ENCODE results near the gene MMP20. TPM values are rescaled to one million over a fixed set of nuclear protein-coding genes. Genes with fewer than 3 reads are reported as not detected.

MMP20 gene
- total and polyA plus RNA-seq, 2 of the 13 experiments (the other 11 are each of a cell fraction or from before 2014, with no cell fraction given) = 0.05 TPM; not detected in 1

- ChIA-PET POLR2A (no interaction called here), CTCF (ENCODE audit: low intra/inter-chr PET ratio, low total read pairs) (no interaction called here)
- Histone ChIP-seq H3K36me3 (replicated peaks in 1 of 2; ENCODE audit: control insufficient read depth in 1 of 2, insufficient read depth in 2 of 2, low read length in 2 of 2) (no peaks in the 10 kb centered on the region), H3K4me2 (ENCODE audit: low read depth, low read length) (no peak overlapping the region), H3K4me1 (ENCODE audit: insufficient read depth, low read length) (peaks cover 65% of the 10 kb centered on the region), H3K9me3 (ENCODE audit: low read length) (no peaks in the 10 kb centered on the region), H4K20me1 (ENCODE audit: insufficient read depth, low read length) (no peaks in the 10 kb centered on the region), H3K27ac (ENCODE audit: extremely low read length, insufficient read depth, low read length) (no peak overlapping the region), H3K27me3 (ENCODE audit: control insufficient read depth in 1 of 2, insufficient read depth in 2 of 2, low read length in 2 of 2) (no peaks in the 10 kb centered on the region), H3K79me2 (ENCODE audit: insufficient read depth, low read length) (no peaks in the 10 kb centered on the region), H2AFZ (ENCODE audit: low read length) (no peak overlapping the region), H3K9ac (ENCODE audit: insufficient read depth, low read depth, low read length) (no peak overlapping the region), H3K4me3 (replicated peaks in 1 of 3; ENCODE audit: insufficient read depth in 1 of 3, low read depth in 2 of 3, low read length in 3 of 3) (no peak overlapping the region)
- DNase-seq (ENCODE audit: low spot score) (no peak), ATAC-seq (no peak), FAIRE-seq (no peak)
- in situ Hi-C loops (cut with HindIII; ENCODE audit: extremely low pct_ligation_motif_present, low pct_unique_long_range_greater_than_20kb) (no loop called here), intact Hi-C loops (cut with micrococcal nuclease; ENCODE audit: unreplicated experiment) (no loop called here)
- BruUV-seq (replicated peaks) = no TSS peak
- TF ChIP-seq ETS1 (CRISPR knock-in tag; IDR thresholded peaks at IDR 0.05) (no peak), IRF2 (CRISPR knock-in tag; IDR thresholded peaks at IDR 0.05) (no peak), RCOR2 (CRISPR knock-in tag; IDR thresholded peaks at IDR 0.05) (no peak), ZBTB42 (CRISPR knock-in tag; IDR thresholded peaks at IDR 0.05) (no peak), ZNF256 (CRISPR knock-in tag; conservative IDR thresholded peaks at IDR 0.05) (no peak), U2AF1 (optimal IDR thresholded peaks at IDR 0.05; ENCODE audit: low read depth, low read length) (no peak), ZNF674 (CRISPR knock-in tag; IDR thresholded peaks at IDR 0.05; ENCODE audit: low read depth) (no peak), GLMP (CRISPR knock-in tag; IDR thresholded peaks at IDR 0.05; ENCODE audit: borderline replicate concordance) (no peak), ZGPAT (CRISPR knock-in tag; IDR thresholded peaks at IDR 0.05) (no peak), MYNN (CRISPR knock-in tag; IDR thresholded peaks at IDR 0.05; ENCODE audit: low read depth) (no peak), KLF6 (CRISPR knock-in tag; IDR thresholded peaks at IDR 0.05) (no peak), CENPT (CRISPR knock-in tag; IDR thresholded peaks at IDR 0.05; ENCODE audit: low read depth) (no peak), AGO1 (IDR thresholded peaks at IDR 0.05; ENCODE audit: low read depth, low read length, poor library complexity, severe bottlenecking) (no peak), ZSCAN30 (CRISPR knock-in tag; IDR thresholded peaks at IDR 0.05) (no peak), AHDC1 (CRISPR knock-in tag; IDR thresholded peaks at IDR 0.05; ENCODE audit: borderline replicate concordance) (no peak), TGIF2 (CRISPR knock-in tag; IDR thresholded peaks at IDR 0.05) (no peak), ZNF138 (CRISPR knock-in tag; IDR thresholded peaks at IDR 0.05; ENCODE audit: low read depth) (no peak), ZNF570 (CRISPR knock-in tag; IDR thresholded peaks at IDR 0.05; ENCODE audit: borderline replicate concordance) (no peak)
These were observed 5.0 kb downstream of the MMP20 start for GRCh38 chr11:102620179-102620578.

Measured in HepG2 (cell line).